ENCODE results near the gene TOM1.

The TOM1 gene

DNA sequence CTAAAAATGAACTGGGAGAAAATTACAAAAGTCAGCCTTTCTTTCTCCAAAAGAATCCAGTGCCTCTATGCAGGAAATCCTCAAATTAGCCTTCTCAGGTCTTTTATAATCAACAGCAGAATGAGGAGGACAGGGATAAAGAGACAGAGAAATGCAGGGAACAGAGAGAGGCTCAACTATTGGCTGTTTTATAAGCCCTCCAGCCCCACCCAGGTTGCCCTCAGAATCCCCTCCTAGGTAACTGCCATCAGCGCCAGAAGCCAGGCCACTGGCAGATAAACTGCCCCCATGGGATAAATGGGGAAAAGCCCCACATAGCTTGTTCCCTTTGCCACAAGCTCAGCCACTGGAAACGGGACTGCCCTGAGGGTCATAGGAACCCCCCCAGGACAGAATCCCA is 70.3 kb downstream of the TOM1 start:
- DNase-seq (ENCODE audit: low spot score): no peak

DNA sequence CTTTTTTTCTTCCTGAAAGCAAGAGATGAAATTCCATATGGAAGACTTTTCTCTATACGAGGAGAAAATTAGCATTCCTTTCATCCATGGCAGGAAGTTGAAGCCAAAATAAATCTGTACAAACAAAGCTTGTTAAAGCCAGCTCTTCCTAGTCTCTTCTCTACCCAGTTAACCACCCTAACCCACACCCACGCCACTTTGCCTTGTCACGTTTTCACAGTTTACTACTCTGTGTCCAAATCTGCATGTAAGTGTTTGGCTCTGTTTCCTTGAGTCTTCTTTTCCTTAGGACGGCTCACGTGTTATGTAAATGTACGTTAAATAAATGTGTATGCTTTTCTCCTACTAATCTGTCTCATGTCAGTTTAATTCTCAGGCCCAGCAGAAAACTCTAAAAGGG is 74.1 kb downstream of the TOM1 start:
- DNase-seq (ENCODE audit: low spot score): no peak

DNA sequence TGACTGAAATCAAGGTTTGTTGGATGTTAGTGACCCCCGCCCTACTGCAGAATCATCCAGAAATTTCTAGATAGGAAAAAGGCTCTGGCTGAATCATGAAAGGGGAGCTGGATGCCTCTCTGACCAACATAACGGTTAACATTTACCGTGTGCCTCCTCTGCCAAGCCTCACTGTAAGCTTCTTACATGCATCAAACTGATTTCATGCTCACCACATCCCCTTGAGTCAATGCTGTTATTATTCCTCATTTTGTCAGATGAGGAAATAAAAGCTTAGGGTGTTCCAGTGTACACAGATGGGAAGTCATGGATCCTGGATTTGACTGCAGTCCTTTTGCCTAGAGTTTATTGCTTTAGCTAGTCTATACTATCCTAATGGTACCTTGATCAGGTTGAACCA is 75.3 kb downstream of the TOM1 start:
- no peak for DNase-seq (ENCODE audit: low spot score)

DNA sequence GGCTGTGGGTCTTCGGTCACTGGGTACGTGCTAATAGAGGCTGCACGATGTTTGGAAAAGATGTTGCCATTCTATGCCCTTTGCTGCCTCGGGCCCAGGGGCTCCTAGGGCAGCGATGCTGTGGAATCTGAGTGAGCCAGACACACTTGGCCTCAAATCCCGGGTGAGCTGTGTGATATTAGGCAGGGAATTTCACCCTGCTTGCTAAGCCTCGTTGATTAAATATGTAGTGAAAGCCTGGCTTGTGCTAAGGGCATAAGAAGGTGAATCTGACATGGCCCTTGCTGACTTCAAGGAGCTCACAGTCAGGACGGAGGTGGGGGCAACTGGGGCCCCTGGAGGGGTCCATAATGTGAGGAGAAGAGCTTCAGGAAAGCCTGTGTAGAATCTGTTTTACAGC is 75.8 kb downstream of the TOM1 start:
- no peak for DNase-seq (ENCODE audit: low spot score)

DNA sequence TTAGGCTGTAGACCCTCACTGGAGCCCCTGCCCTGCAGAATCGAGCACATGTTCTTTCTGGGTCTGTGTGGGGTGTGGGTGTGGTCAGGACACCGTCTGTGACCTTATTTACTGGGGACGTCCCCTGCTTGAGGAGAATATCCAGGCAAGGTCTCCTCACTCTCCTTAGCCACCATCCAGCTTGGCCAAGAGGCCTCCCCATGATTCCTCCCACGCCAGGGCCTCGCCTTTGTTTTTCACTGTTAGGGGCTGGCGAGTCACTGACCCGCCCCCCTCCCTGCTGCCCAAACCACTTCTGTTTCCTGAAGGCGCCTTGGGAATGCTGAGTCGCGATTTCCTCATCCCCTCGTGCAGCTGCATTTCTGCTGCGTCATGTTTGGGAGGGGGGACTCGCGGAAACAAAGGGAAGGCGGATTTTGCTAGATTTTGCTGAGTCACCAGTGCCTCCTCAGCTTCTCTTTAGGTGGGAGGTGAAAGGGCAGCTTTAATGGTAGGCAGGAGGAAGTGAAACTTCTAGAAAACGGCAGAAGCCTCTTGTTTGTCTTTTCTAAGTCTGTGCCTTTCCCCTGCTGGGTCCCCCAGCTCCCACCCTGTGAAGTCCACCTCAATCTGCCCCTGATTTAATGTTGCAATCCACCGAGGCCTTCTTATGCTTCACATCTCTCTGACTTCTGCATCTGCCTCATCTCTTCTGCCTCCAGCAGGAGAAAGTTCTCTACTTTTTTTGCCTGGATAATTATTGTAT is 77.2 kb downstream of the TOM1 start:
- peak; percentile 90 for DNase-seq (ENCODE audit: low spot score)

DNA sequence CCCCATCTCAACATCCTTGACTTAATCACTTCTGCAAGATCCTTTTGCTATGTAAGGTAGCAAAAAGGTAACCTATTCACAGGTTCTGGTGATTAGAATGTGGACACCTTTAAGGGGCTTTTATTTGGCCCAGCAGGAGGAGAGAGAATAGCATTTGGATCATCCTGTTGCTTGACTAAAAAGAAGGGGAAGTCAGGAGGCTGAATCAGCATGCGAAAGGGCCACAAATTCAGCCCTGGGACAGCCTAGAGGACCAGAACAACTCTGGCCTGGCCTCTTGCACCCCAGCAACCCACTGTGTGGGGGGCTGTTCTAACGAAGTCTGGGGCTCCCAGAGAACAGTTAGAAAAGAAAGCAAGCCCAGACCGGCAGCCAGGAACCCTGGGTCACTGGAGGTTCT is 78.0 kb downstream of the TOM1 start:
- peak; percentile 41 for DNase-seq (ENCODE audit: low spot score)

DNA sequence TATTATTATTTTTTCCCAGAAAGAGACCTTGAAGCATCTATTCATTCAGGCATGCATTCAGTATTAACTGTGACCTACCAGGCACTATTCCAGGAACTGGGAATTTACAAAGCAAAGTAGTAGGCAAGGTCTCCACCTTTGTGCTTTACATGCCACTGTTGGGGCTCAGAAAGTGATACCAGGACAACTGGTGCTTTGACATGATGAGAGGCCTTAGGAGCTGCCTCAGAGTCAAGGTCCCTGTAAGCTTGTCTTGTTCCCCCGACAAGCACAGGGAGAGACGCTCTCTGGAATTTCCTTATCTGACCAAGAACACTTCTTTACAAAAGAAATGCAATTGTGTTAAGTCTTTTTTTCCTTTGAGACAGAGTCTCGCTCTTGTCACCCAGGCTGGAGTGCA is 78.9 kb downstream of the TOM1 start:
- no peak for DNase-seq (ENCODE audit: low spot score)

DNA sequence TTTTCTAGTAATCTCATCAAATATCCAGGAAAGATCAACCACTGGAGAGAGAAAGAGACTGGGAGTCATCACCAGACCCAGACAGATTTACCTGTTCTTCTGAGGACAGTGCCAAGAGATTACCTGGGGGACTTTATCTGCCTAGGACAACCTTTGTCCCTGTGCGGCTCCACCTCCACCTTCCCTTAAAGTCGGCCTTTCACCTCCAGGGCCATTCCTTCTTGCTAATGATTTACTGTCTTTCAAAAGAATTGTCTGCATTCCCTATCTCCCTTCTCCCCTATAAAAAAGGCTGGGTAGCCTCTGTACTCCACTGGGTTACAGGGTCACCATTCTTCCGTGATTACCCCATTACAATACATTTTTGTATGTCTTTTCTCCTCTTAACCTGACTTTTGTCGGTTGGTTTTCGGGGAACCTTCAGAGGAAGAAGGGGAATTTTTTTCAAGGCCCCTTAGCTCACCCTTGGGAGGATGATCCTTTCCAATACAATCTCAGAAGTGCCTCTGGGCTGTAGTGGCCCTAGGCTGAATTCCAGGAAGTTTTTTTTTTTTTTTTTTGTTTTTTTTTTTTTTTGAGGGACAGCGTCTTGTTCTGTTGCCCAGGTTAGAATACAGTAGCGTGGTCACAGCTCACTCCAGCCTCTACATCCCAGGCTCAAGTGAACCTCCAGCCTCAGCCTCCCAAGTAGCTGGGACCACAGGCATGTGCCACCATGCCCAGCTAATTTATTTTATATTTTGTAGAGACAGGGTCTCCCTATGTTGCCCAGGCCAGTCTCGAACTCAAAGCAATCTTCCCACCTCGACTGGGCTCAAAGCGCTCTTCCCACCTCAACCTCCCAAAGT is 79.7 kb downstream of the TOM1 start:
- DNase-seq (ENCODE audit: low spot score): no peak

DNA sequence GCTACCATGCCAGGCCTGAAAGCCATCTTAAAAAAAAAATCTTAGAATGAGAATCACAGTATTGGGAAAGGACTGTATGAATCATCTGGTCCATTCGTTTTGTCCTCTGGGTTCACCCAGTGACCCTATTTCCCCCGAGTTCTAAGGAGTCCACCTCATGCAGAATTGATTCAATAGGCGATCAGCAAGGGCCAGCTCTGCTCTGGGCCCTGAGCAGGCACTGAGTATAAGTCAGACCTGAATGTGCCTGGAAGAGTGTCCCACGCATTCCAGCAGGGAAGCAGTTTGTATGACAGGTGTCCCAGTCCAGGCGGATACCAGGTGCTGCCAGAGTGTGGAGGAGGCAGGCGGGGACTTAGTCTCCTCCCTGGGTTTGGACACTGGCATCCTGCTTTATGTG is 80.3 kb downstream of the TOM1 start:
- DNase-seq (ENCODE audit: low spot score): no peak

DNA sequence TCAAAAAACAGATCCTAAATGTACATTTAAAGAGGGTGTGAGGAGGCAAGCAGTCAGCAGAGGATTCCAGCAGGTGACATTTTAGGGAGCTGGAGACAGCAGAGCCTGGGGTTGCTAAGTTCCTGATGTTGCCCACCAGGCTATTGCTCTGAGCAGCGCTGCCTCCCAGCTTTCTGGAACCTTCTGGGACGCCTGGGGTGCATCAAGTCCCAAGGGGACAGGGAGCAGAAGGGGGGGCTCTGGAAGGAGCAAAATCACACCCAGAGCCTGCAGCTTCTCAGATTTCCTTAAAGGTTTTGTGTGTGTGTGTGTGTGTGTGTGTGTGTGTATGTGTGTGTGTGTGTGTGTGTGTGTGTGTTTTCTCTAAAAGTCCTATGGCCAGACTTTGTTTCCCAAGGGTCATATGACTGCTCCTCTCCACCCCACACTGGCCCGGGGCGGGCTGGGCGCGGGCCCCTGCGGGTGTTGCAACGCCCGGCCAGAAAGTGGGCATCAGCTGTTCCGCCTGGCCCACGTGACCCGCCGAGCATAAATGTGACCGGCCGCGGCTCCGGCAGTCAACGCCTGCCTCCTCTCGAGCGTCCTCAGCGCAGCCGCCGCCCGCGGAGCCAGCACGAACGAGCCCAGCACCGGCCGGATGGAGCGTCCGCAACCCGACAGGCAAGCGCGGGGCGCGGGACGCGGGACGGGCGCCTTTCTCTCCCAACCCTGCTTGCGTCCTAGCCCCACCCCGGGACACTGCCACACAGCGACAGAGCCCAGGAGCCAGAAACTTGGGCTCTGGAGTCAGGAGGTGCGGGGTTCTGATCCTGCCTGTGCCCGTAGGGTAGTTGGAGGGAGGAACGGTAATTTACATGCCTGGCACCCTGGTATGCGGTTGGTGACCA is 81.1 kb downstream of the TOM1 start, which contains the start of gene HMOX1:
Gene HMOX1 (plus strand): TSS at position 560 of the 887 bp plus-strand sequence. CDS start 78 bp downstream, at position 638.
- DNase-seq (ENCODE audit: low spot score): peak; percentile 89

DNA sequence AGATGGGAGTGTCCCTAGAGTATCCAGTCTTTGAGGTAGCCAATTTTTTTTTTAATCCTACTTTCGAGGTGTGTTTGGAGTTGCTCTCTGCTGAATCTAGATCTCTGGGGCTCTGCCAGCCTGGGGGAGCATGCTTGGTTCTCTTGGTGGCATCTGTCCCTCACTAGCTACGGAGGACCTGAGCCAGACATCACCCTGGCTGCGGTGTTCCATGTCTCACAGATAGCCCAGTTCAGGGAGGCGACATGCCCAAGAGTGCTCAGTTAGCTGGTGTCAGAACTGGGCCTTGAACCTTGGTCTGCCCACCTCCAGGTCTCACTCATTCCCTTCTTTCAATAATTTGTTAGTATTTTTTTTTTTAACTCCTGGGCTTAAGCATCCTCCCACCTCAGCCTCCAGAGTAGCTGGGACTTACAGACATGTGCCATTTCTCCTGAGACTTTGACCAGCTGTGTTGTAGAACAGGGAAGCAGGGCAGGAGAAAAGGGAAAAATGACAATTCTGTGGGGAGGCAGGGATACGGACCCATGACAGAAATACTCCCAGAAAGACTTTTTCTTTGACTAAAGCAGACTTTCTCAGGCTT is 81.8 kb downstream of the TOM1 start:
- no peak for DNase-seq (ENCODE audit: low spot score)

DNA sequence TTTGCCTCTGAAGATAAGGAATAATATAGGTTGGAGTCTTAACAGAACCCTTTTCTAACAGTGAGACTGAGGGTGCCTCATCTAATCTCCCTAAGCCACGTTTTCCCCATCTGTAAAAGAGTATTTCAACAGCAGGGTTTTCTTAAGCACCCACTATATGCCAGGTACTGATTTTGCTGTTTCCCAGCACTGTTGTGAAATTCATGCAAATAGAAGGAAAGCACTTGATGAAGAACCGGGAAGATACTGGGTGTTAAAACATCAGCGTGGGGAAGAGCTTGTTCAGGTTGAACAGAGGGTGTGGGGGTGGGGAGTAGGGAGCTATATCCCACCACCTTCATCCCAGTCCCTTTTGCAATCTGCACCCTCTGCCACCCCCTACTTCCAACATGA is 84.0 kb downstream of the TOM1 start:
- DNase-seq (ENCODE audit: low spot score): no peak

DNA sequence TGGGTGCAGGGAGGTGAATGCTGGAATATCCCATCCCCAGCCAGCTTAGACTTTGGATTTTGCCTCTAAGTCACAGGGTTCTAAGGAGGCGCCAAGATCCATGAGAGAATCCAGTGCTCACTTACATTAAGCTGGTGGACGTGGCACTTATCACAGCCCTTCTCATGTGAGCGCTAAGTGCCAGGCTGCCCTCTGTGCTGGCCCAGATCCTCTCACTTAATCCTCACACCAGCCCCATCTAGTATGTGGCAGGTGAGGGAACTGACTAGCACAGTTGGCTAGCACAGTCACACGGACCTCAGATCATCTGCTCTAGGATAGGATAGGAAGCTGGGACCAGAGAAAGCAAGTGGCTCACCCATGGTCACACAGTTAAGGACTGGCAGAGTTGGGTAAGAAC is 84.8 kb downstream of the TOM1 start:
- no peak for DNase-seq (ENCODE audit: low spot score)

DNA sequence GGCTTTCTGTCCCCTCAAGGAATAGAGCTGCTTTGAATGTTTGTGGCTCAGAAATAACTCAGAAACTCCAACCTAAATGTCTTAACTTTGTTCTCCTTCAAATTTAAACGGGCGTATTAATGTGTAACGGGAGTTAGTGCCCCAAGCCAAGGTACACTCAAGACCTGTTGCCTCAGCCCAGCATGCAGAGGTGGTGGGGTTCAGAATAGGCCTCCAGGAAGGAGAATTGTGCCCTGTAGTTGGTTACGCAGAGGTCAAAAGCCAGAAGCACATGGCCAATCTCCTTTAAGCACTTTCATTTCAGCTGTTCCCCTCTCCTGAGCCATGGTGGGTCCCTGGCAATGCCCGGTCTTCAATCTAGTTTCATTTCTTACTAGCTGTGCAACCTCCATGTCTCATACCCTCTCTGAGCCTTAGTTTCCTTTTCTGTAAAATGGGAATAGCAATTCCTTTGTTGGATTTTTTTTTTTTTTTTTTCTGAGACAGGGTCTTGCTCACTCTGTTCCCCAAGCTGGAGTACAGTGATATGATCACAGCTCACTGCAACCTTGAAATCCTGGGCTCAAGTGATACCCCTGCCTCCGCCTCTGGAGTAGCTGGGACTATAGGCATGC is 85.4 kb downstream of the TOM1 start:
- no peak for DNase-seq (ENCODE audit: low spot score)

DNA sequence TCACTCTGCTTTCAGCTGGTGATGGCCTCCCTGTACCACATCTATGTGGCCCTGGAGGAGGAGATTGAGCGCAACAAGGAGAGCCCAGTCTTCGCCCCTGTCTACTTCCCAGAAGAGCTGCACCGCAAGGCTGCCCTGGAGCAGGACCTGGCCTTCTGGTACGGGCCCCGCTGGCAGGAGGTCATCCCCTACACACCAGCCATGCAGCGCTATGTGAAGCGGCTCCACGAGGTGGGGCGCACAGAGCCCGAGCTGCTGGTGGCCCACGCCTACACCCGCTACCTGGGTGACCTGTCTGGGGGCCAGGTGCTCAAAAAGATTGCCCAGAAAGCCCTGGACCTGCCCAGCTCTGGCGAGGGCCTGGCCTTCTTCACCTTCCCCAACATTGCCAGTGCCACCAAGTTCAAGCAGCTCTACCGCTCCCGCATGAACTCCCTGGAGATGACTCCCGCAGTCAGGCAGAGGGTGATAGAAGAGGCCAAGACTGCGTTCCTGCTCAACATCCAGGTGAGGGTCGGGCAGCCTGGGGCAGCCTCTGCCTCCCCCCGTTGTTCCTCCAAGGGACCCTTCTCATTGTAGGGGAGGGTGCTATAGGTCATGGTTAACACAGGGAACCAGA is 87.1 kb downstream of the TOM1 start:
- DNase-seq (ENCODE audit: low spot score): no peak

DNA sequence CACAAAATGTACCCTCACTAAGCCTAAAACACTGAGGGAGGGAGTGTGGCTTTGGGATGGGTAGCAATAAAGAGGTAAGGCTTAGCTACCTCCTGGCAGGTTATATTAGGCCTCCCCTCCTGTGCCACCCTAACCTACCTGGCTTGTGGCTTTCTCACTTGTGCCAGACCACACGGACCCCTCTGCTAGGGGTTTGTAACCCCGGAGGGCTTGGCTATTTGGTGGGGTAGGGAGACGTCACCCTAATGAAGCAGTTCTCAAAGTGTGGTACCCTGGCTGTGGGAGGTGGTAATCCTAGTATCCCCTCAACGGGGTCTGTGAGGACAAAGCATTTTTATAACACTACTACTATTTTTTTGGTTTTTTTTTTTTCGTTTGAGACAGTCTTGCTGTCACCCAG is 91.2 kb downstream of the TOM1 start:
- DNase-seq (ENCODE audit: low spot score): no peak

DNA sequence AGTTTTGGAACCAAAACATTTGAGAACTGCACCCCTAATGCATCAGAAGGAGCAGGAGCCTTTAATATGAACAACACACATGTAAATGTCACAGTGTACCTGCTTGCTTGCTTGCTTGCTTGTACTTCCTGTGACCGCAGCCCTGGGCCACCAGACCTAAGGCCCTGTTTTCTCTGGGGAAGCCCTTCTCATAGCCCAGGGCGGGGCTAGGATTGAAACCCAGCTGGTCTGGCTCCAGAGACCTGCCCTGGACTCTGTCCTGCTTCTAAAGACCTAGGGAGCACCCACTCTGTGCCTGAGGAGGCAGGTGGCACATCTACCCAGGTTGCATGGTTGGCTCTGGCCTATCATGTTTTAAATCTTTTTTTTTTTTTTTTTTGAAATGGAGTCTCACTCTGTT is 92.7 kb downstream of the TOM1 start:
- DNase-seq (ENCODE audit: low spot score): no peak

DNA sequence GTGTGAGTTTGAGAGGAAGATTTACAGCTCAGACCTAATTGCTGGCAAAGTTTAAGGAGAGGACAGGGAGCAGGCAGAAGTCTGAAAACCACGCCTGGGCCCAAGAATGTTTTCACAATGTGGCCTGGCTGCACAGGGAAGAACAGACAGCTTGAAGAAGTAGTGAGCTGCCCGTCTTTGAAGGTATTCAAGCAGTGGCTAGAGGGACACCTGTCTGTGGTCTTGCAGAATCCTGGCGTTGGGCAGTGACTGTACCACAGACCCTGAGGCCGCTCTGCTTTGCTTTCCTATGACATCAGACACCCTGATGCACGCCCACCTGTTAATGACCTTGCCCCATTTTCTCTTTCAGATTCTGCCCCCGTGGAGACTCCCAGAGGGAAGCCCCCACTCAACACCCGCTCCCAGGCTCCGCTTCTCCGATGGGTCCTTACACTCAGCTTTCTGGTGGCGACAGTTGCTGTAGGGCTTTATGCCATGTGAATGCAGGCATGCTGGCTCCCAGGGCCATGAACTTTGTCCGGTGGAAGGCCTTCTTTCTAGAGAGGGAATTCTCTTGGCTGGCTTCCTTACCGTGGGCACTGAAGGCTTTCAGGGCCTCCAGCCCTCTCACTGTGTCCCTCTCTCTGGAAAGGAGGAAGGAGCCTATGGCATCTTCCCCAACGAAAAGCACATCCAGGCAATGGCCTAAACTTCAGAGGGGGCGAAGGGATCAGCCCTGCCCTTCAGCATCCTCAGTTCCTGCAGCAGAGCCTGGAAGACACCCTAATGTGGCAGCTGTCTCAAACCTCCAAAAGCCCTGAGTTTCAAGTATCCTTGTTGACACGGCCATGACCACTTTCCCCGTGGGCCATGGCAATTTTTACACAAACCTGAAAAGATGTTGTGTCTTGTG is 93.7 kb downstream of the TOM1 start:
- no peak for DNase-seq (ENCODE audit: low spot score)

DNA sequence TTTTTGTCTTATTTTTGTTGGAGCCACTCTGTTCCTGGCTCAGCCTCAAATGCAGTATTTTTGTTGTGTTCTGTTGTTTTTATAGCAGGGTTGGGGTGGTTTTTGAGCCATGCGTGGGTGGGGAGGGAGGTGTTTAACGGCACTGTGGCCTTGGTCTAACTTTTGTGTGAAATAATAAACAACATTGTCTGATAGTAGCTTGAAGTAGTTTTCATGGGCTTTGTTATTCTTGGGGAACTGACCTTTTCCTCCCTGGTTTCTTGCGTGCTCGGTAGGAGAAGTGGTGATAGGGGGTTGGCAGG is 94.3 kb downstream of the TOM1 start:
- DNase-seq (ENCODE audit: low spot score): no peak

DNA sequence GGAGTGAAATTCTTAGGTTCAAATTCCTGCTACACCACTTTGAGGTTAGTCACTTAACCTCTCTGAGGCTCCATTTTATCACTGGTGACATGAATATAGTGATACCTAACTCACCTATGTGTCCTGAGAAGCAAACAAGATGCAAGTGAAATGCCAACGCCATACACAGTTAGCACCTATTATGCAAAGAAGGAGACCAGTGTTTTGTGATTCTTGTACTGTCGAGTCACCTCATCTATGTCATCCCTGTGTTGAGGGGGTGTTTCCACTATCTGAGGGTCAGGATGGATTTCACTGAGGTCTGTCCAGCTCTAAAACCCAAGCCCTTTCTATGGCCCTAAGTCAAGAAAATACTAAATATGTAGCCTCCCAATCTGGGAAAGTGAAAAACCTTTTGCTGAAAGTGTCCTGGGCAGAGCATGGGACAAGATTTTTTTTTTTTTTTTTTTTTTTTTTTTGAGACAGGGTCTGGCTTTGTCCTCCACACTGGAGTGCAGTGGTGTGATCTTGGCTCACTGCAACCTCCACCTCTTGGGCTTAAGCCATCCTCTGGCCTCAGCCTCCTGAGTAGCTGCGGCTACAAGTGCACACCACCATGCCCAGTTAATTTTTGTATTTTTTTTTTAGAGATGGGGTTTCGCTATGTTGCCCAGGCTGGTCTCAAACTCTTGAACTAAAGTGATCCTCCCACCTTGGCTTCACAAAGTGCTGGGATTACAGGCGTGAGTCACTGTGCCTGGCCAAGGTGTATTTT is 95.3 kb downstream of the TOM1 start:
- DNase-seq (ENCODE audit: low spot score): no peak

Measured in Ammon's horn (tissue), 1 donor.